GM12801 (cell line): Measurements from ENCODE around the gene CCDC34.

Source experiments
- TF ChIP-seq, protein P1 (sequence below): IDR thresholded peaks from one replicate; pipeline ENCODE4 v1.5.1; 2011; ENCODE audit warnings: control low read depth; ENCODE audit not compliant: insufficient read length; ENCODE audit errors: extremely low read depth

Gene CCDC34

DNA sequence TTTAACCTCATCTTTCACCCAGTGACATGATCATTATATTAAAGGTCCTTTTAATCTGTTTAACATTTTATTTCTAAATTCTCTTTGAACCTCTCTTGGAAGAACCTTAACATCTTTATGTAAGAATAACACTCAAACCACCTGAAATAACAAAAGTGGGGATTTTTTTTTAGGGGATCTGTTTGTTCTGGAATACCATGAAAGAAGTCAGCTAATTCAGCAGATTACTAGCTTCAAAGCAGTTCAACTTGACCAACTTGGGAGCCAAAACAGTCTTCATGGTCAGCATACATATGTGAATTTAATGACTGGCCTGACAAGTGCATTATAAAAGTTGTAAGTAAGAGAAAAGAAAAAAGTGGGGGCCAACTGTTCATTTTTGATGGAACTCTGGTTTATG is 52.3 kb downstream of the CCDC34 start:
- TF ChIP-seq, protein P1, sequence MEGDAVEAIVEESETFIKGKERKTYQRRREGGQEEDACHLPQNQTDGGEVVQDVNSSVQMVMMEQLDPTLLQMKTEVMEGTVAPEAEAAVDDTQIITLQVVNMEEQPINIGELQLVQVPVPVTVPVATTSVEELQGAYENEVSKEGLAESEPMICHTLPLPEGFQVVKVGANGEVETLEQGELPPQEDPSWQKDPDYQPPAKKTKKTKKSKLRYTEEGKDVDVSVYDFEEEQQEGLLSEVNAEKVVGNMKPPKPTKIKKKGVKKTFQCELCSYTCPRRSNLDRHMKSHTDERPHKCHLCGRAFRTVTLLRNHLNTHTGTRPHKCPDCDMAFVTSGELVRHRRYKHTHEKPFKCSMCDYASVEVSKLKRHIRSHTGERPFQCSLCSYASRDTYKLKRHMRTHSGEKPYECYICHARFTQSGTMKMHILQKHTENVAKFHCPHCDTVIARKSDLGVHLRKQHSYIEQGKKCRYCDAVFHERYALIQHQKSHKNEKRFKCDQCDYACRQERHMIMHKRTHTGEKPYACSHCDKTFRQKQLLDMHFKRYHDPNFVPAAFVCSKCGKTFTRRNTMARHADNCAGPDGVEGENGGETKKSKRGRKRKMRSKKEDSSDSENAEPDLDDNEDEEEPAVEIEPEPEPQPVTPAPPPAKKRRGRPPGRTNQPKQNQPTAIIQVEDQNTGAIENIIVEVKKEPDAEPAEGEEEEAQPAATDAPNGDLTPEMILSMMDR: no peak

DNA sequence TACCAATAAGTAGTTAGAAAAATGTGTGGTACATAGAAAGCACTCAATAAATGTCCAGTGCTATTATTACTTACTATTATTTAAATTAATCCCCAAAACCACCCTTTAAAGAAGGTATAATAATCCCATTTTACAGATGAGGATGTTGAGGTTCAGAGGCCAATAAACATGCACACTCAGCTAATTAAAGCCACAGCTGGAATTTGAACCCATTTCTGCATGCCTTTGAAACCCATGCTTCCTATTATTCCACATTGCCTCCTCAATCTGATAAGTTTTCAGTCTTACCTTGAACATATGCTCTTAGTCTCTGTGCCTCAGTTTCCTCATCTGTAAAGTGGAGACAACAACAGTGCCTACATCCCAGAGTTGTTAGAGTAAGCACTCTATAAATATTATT is 52.8 kb downstream of the CCDC34 start:
- TF ChIP-seq, protein P1: no peak

DNA sequence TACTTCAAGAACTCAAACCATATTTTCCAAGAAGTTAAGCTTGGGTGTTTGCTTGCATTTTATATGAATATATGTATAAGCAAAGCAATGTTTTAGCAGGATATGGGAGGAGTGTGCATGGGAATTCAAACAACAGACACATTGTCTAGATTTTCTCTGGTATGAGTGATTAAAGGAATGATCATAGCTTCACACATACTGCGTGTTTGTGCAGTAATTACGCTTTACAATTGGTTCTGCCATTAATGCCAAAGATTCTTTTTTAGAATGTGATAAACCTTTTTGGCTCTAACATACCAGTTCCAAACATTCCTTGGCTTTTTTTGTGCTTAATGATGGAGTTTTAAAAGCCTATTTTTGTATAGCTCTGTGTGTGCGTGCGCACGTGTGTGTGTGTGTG is 54.0 kb downstream of the CCDC34 start:
- TF ChIP-seq, protein P1: no peak

DNA sequence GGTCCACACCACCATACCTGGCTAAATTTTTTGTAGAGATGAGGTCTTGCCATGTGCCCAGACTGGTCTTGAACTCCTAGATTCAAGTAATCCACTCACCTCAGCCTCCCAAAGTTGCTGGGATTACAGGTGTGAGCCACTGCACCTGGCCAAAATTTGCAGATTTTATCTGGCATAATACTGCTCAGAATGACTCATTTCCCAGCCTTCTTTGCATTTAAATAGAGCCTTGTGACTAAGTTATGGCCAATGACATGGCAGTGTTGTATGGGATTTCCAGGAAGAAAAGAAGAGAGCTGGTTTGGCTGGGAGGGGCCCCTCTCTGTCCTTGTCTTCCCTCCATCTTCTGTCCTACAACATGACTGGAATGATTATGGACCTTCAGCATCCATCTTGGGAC is 55.8 kb downstream of the CCDC34 start:
- TF ChIP-seq, protein P1: no peak

DNA sequence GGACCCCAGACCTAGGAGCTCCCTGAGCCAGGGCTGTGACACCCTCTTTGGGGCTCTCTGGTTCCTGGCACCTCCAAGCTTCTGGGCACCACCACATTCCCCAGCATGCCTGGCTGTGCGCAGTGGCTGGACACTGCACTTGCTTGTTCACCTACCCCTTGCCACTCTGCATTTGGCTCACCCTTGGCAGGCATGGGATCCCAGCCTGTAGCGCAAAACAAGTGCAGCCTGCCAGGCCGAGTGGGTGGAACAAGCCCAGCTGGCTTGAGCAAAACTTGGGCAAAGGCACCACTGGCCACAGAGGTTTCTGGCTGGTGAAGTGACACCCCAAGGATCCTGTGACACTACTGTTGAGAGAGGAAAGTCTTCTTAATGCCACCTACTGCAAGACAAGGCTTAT is 57.3 kb downstream of the CCDC34 start:
- TF ChIP-seq, protein P1: no peak

DNA sequence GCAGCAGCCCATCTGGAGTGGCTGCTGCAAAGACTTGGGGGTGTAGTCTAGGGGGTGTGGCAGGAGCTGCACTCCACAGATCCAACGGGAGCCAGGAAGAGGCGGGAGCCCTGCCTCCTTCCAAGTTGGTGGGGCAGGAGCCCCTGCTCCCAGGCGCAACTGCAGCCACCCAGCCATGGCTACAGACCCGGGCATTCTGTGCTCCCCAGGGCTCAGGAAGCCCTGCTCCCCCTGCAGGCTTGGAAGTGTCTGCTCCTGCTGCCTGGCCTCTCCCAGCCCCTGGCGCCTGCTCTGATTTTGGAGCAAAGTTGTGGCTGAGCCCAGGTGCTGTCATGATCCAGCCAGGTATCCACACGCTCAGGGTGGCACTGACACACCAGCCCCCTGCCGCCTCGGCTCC is 58.5 kb downstream of the CCDC34 start:
- TF ChIP-seq, protein P1: no peak

DNA sequence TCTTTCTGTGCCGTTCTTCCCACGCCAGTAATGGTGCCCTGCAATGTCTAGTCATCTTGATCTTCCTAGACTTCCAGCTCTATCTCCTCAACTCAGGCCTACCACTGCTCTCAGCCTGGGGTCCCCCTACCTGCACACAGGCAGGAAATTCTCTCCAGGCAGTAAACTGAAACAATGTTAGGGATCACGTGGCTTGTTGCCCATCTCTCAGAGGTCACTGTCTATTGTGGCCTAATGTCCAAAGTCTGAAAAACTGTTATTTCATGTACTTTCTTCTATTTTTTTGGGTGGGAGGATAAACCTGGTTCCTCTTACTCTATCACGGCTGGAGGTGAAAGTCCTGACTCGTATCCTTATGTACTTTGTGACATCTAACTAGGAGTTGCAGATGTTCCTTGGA is 59.1 kb downstream of the CCDC34 start:
- TF ChIP-seq, protein P1: no peak

DNA sequence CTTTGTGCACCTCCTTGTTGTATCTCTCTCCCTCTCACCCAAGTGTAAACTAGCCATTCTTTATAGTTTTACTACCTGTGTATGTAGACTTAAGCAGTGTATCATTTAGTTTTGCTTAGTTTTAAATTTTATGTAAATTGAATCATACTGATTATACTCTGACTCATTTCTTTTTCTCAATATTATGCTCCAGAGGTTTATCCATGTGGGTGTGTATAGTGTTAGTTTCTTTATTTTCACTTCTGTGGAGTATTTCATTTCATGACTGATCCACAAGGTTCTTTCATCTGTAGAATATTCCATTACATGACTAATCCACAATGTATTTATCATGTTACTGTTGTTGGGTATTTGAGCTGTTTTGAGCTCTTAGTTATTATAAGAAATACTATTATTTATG is 62.0 kb downstream of the CCDC34 start:
- TF ChIP-seq, protein P1: no peak
